Parathyroid adenoma (tissue), 2 donors: ENCODE data around the gene NPTXR.

Experiments
- H2AFZ ChIP-seq: fragments of 300-600 bp; sonication (generic); one replicate; pipeline ENCODE4 v1.7.0; 2017; ENCODE audit warnings: antibody characterized with exemption, mild to moderate bottlenecking
- H3K27ac ChIP-seq: fragments of 300-600 bp; sonication (generic); one replicate; pipeline ENCODE4 v1.7.0; 2017
- H3K27me3 ChIP-seq: fragments of 300-600 bp; sonication (generic); one replicate; pipeline ENCODE4 v1.7.0; 2017; ENCODE audit warnings: low read length; ENCODE audit not compliant: control insufficient read depth, insufficient read depth
- H3K36me3 ChIP-seq: fragments of 300-600 bp; sonication (generic); one replicate; pipeline ENCODE4 v1.7.0; 2017; ENCODE audit warnings: low read length; ENCODE audit not compliant: control insufficient read depth, insufficient read depth
- H3K4me1 ChIP-seq: fragments of 300-600 bp; sonication (generic); one replicate; pipeline ENCODE4 v1.7.0; 2017; ENCODE audit warnings: control low read depth
- H3K4me2 ChIP-seq: fragments of 300-600 bp; sonication (generic); one replicate; pipeline ENCODE4 v1.7.0; 2017; ENCODE audit warnings: low read length
- H3K4me3 ChIP-seq: fragments of 300-600 bp; sonication (generic); one replicate; pipeline ENCODE4 v1.7.0; 2017; ENCODE audit warnings: low read depth, low read length
- H3K79me2 ChIP-seq: fragments of 300-600 bp; sonication (generic); one replicate; pipeline ENCODE4 v1.7.0; 2017; ENCODE audit warnings: control low read depth
- H3K9ac ChIP-seq: fragments of 300-600 bp; sonication (generic); one replicate; pipeline ENCODE4 v1.7.0; 2017; ENCODE audit warnings: mild to moderate bottlenecking
- H3K9me3 ChIP-seq: fragments of 300-600 bp; sonication (generic); one replicate; pipeline ENCODE4 v1.7.0; 2017; ENCODE audit warnings: low read length; ENCODE audit not compliant: control insufficient read depth
- CTCF ChIP-seq: fragments of 300-600 bp; sonication (generic); IDR thresholded peaks from one replicate; pipeline ENCODE4 v1.7.0; 2017; ENCODE audit warnings: antibody characterized with exemption, mild to moderate bottlenecking
- donor health status: primary hyperparathyroidism.

The NPTXR gene

DNA sequence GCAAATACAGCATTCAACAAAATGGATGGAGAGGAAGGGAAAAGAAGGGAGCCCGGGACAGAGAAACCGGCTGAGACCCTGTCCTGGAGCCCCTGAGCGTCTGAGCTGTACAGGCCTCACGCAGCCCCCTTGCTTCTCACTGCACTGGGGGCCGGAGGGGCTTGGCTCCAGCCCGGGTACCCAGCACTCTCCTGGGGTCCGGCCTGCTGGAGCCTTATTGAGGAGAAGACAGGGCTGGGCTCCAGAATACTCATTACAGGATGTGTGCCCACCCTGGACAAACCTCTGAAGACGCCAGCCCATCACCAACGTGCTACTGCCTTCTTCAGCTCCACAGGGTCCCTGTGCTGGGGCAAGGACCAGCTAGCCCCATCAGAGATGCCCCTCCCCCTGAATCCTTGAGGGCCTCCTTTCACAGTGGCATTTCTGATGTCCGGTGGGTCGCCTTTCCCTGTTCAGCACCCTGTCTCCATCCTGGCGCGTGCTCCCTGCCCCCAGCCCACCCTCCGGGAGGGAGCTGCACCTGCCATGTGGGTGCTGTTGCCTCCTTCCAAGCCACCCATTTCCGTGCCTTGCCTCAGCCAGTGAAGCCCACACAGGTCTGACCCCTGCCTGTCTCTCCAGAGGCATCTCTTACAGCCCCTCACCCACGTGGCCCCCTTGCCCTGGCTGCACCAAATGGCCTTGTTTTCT is 73.4 kb downstream of the NPTXR start:
- no peaks in the 10 kb centered on the region for H3K9me3 ChIP-seq
- no peak overlapping the region for H3K4me2 ChIP-seq
- H3K27ac ChIP-seq, result no peak overlapping the region

More for the DNA sequence above, 73.4 kb downstream of the NPTXR start:
- no peak overlapping the region for H3K9ac ChIP-seq
- H3K27me3 ChIP-seq, result no peaks in the 10 kb centered on the region
- H3K36me3 ChIP-seq, result no peaks in the 10 kb centered on the region
- H2AFZ ChIP-seq, result no peak overlapping the region
- no peak for TF ChIP-seq CTCF
- no peaks in the 10 kb centered on the region for H3K4me1 ChIP-seq
- H3K4me3 ChIP-seq, result no peak overlapping the region
- no peaks in the 10 kb centered on the region for H3K79me2 ChIP-seq
